GM19023 (cell line): ENCODE data around the gene NRCAM.

Source experiments
- ATAC-seq: cut with Tn5 transposase; IDR thresholded peaks from one replicate; pipeline ENCODE4 v1.9.1; 2021; ENCODE audit warnings: mild to moderate bottlenecking, moderate library complexity; ENCODE audit not compliant: unreplicated experiment

NRCAM gene

GRCh38 chr7:108222236-108222892, 233.9 kb downstream of the NRCAM start:
- no peak for ATAC-seq

GRCh38 chr7:108211382-108212201, 244.6 kb downstream of the NRCAM start:
- ATAC-seq = peak; percentile 77

GRCh38 chr7:108210796-108211195, 245.4 kb downstream of the NRCAM start:
- ATAC-seq = no peak

- no peak for ATAC-seq
Measured at GRCh38 chr7:108205311-108205710, 250.9 kb downstream of the NRCAM start.

- ATAC-seq = no peak
Measured at GRCh38 chr7:108204281-108204796, 251.9 kb downstream of the NRCAM start.

GRCh38 chr7:108203537-108203936, 252.7 kb downstream of the NRCAM start:
- peak; percentile 71 for ATAC-seq

- ATAC-seq = no peak
Measured at GRCh38 chr7:108202743-108203142, 253.5 kb downstream of the NRCAM start.

- no peak for ATAC-seq
Measured at GRCh38 chr7:108201766-108202165, 254.5 kb downstream of the NRCAM start.

GRCh38 chr7:108200326-108200725, 255.9 kb downstream of the NRCAM start:
- no peak for ATAC-seq

- ATAC-seq = no peak
Measured at GRCh38 chr7:108197371-108198091, 258.7 kb downstream of the NRCAM start.

GRCh38 chr7:108196004-108196403, 260.2 kb downstream of the NRCAM start:
- no peak for ATAC-seq

GRCh38 chr7:108193594-108194498, 262.4 kb downstream of the NRCAM start:
- ATAC-seq = no peak

GRCh38 chr7:108190891-108191290, 265.3 kb downstream of the NRCAM start:
- no peak for ATAC-seq

- ATAC-seq = peak; percentile 96
Measured at GRCh38 chr7:108189733-108190388, 266.4 kb downstream of the NRCAM start.

- ATAC-seq = no peak
Measured at GRCh38 chr7:108188724-108189123, 267.5 kb downstream of the NRCAM start.

- no peak for ATAC-seq
Measured at GRCh38 chr7:108181073-108181985, 274.9 kb downstream of the NRCAM start.

- no peak for ATAC-seq
Measured at GRCh38 chr7:108178398-108178797, 277.8 kb downstream of the NRCAM start.

- ATAC-seq = no peak
Measured at GRCh38 chr7:108171164-108171563, 285.1 kb downstream of the NRCAM start.

- no peak for ATAC-seq
Measured at GRCh38 chr7:108170251-108170650, 286.0 kb downstream of the NRCAM start.
